ENCODE results near the gene MTG1.

Gene MTG1

GRCh38 chr10:133347710-133348517, 46.0 kb upstream of the MTG1 start:
- no peak for TF ChIP-seq ZNF565 (CRISPR knock-in tag; conservative IDR thresholded peaks at IDR 0.05; ENCODE audit: low read depth)
- no peak for TF ChIP-seq SNAI2 (CRISPR knock-in tag; IDR thresholded peaks at IDR 0.05)
- no peak for TF ChIP-seq ESRRG (CRISPR knock-in tag; IDR thresholded peaks at IDR 0.05)
- TF ChIP-seq PPARA (CRISPR knock-in tag; IDR thresholded peaks at IDR 0.05; ENCODE audit: borderline replicate concordance) = no peak
- no peak for TF ChIP-seq ZC3H10 (CRISPR knock-in tag; IDR thresholded peaks at IDR 0.05)
- no peak for TF ChIP-seq ARNTL (CRISPR knock-in tag; IDR thresholded peaks at IDR 0.05; ENCODE audit: borderline replicate concordance, low read depth)
- no peak for TF ChIP-seq POU6F1 (CRISPR knock-in tag; IDR thresholded peaks at IDR 0.05; ENCODE audit: borderline replicate concordance, low read depth)
- no peak for TF ChIP-seq CSRNP3 (CRISPR knock-in tag; IDR thresholded peaks at IDR 0.05)
- TF ChIP-seq ZFP30 (CRISPR knock-in tag; IDR thresholded peaks at IDR 0.05) = no peak
- no peak for TF ChIP-seq ZFP3 (CRISPR knock-in tag; IDR thresholded peaks at IDR 0.05)
- TF ChIP-seq ZNF8 (CRISPR knock-in tag; IDR thresholded peaks at IDR 0.05) = no peak
- no peak for TF ChIP-seq RARB (CRISPR knock-in tag; IDR thresholded peaks at IDR 0.05)
- no peak for TF ChIP-seq CSDC2 (CRISPR knock-in tag; IDR thresholded peaks at IDR 0.05)
- no peak for TF ChIP-seq GLIS3 (CRISPR knock-in tag; IDR thresholded peaks at IDR 0.05)
- TF ChIP-seq ZNF70 (CRISPR knock-in tag; IDR thresholded peaks at IDR 0.05) = no peak
- TF ChIP-seq TSHZ2 (CRISPR knock-in tag; IDR thresholded peaks at IDR 0.05) = no peak
- TF ChIP-seq PATZ1 (CRISPR knock-in tag; IDR thresholded peaks at IDR 0.05; ENCODE audit: borderline replicate concordance) = no peak
- no peak for TF ChIP-seq TOX (CRISPR knock-in tag; IDR thresholded peaks at IDR 0.05; ENCODE audit: borderline replicate concordance)
- ATAC-seq = no peak

GRCh38 chr10:133349160-133349568, 44.8 kb upstream of the MTG1 start:
- no peak for ATAC-seq
- TF ChIP-seq ISL1 (CRISPR knock-in tag; IDR thresholded peaks at IDR 0.05) (no peak), RARB (CRISPR knock-in tag; IDR thresholded peaks at IDR 0.05) (no peak), TSHZ2 (CRISPR knock-in tag; IDR thresholded peaks at IDR 0.05) (no peak), PATZ1 (CRISPR knock-in tag; IDR thresholded peaks at IDR 0.05; ENCODE audit: borderline replicate concordance) (no peak), TOX (CRISPR knock-in tag; IDR thresholded peaks at IDR 0.05; ENCODE audit: borderline replicate concordance) (no peak), TCF4 (CRISPR knock-in tag; IDR thresholded peaks at IDR 0.05; ENCODE audit: borderline replicate concordance) (no peak), CSRNP3 (CRISPR knock-in tag; IDR thresholded peaks at IDR 0.05) (no peak), CREB5 (CRISPR knock-in tag; IDR thresholded peaks at IDR 0.05; ENCODE audit: low read depth) (no peak), PPARA (CRISPR knock-in tag; IDR thresholded peaks at IDR 0.05; ENCODE audit: borderline replicate concordance) (no peak), ARNTL (CRISPR knock-in tag; IDR thresholded peaks at IDR 0.05; ENCODE audit: borderline replicate concordance, low read depth) (no peak), ZC3H10 (CRISPR knock-in tag; IDR thresholded peaks at IDR 0.05) (no peak), OSR1 (CRISPR knock-in tag; IDR thresholded peaks at IDR 0.05) (no peak), ESRRG (CRISPR knock-in tag; IDR thresholded peaks at IDR 0.05) (no peak), ZNF70 (CRISPR knock-in tag; IDR thresholded peaks at IDR 0.05) (no peak)

Data from SK-N-SH treated with all-trans-retinoic acid at 6 μM for 48 hours (cell line).